Measurements from ENCODE around the gene MEGF9. TPM values are rescaled to one million over a fixed set of nuclear protein-coding genes. Genes with fewer than 3 reads are reported as not detected.

The MEGF9 gene
- total RNA-seq, 2 donors from 2014 or later = 8.3 to 11.6 TPM

GRCh38 chr9:120735415-120736126, 21.3 kb upstream of the MEGF9 start:
- no peak for ATAC-seq
- DNase-seq = no peak
- intact Hi-C loops (cut with DNase I, micrococcal nuclease) = no loop called here

- ATAC-seq (no peak), DNase-seq (no peak)
- intact Hi-C loops (cut with DNase I, micrococcal nuclease) = no loop called here
Observed at GRCh38 chr9:120734607-120735410, 20.5 kb upstream of the MEGF9 start.

DNA sequence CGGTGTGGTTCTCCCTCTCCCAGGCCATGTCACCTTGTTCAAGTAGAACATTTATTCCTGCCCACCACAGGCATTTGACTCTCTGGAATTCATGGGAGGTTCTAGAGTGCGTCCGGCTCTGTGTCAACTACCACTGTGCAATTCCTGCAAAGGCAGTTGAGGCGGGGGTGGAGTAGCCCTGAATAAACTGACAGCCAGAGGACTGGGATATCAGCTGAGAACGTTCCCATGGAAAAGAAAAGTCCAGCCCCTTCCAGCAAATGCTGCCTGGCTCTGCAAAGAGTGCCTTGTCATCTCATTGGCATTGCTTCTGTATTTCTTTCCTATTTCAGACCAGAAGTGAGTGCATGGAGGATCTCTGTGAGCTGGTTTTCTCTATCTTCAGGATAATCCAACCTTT, 18.9 kb upstream of the MEGF9 start:
- no peak for DNase-seq
- ATAC-seq = no peak
- intact Hi-C loops (cut with DNase I, micrococcal nuclease) = no loop called here

DNA sequence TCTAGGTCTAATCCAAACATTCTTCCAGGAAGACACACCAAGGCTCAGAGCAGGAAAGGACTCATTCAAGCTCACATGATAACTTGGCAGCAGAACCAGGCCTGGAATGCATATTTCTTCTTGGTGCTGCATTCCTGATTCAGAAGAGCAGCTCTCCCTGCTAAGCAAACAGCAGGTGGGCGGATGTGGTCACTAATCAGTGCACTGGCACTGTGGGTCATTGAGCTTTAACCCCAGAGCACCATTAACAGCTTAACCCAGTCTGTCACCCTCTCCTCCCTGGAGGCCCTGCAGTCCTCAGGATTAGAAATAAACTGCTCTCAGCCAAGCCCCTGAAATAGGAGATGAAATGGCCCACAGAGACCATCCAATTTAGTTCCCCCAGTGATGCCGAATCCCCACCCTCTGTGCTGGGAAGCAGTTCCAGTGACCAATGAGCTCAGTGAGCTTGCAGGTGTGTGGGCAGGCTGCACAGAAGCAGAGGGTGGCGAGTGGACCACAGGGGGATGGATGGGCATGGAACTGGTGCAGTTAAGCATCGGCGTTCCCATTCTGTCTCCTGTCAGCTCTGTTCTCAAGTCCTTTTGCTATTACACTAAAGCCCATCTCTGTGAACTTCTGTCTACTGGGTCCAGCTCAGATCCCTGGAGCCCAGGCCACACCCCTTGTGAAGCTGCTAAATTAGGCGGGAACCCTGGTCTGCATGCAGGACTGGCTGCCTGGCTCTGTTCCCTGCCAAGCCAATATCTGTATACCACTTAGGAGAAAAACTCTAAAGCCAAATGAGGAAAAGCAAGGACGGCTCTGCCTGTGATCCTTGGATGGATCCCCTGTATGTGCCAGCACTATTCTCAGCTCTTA, 16.6 kb upstream of the MEGF9 start:
- ATAC-seq = peak; percentile 28
- no peak for DNase-seq
- intact Hi-C loops (cut with DNase I, micrococcal nuclease) = no loop called here

- DNase-seq (no peak), ATAC-seq (no peak)
- intact Hi-C loops (cut with DNase I, micrococcal nuclease) = no loop called here
Observed at GRCh38 chr9:120729791-120730241, 15.5 kb upstream of the MEGF9 start.

DNA sequence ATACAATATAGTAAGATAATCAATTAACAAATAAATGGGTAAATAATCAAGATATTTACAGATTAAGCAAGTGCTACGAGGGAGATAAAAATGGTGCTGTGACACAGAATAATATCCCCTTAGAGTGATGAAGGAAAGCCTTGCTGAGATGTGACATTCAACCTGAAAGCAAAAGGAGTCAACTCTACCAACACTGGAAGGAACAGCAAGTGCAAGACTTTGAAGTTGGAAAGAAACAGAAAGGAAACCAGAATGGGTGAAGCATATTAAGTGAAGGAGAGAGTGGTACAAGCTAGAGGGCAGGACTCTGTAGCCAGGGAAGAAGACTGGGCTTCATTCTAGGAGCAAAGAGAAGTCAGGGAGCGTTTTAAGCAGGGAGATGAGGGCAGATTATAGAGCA, 12.2 kb upstream of the MEGF9 start:
- intact Hi-C loops (cut with DNase I, micrococcal nuclease) = no loop called here
- ATAC-seq (no peak), DNase-seq (no peak)

- ATAC-seq = no peak
- no peak for DNase-seq
- intact Hi-C loops (cut with DNase I, micrococcal nuclease) = no loop called here
Observed at GRCh38 chr9:120725907-120726306, 11.6 kb upstream of the MEGF9 start.

DNA sequence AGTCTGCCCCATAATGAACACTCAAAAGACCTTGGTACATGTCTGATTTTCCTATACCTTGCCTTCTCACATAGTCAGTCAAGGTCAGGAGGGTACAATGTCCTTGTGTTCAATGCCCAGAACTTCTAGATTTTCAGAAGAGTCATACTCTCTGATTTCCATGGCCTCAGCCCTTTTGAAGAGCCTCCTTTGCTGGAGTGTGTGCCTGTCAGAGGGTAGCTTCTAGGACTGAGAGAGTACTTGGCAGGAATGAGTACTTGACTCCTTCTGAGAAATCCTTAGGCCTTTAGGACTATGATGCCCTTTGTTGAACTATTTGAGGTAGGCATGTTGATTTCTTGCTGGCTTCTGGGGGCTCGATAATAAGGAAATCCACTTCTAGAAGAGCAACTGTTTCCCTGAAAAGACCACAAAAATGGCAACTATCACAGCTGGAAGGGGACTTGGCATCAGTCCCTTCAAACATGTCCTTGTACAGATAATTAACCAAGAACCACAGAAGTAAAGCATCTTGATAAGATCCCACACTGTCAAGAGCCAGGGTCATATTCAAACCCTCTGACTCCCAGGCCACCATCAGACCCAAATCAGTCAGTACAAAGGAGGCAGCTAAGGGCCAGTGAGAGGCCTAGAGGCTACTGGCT, 10.6 kb upstream of the MEGF9 start:
- DNase-seq (no peak), ATAC-seq (no peak)
- intact Hi-C loops (cut with DNase I, micrococcal nuclease) = no loop called here

DNA sequence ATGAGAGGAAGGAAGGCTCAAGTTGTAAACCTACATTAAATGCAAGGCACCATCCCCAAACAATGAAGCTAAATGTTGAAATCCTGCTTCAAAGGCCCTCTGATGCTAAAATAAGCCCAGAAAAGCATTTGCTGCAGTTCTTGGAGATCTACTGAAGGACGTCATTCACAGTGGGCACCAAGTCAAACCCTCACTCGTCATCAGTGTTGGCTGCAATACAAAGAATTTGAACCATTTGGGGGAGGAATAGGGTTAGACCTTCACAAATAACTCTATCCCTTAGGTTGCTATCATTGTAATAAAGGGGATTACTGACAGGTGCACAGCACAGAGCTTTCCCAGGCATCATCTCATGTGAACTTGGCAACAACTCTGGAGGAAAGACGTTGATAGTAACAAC, 9.3 kb upstream of the MEGF9 start:
- DNase-seq = no peak
- intact Hi-C loops (cut with DNase I, micrococcal nuclease) = no loop called here
- ATAC-seq = no peak

DNA sequence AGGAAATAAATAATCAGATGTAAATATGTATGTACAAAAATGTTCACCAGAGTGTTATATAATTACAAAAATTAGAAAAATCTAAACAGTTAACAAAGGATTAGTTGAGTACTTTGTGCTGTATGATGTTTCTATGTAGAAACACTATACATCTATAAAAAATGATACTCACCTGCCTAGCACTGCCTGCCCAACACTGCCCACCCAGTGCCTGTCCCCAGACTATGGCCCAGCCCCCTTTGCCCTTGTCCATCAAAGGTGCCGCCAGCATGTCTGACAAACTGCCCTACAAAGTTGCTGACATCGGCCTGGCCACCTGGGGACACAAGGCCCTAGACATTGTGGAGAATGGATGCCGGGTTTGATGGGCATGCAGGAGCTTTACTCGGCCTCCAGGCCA, 6.1 kb upstream of the MEGF9 start:
- ATAC-seq (no peak), DNase-seq (no peak)
- intact Hi-C loops (cut with DNase I, micrococcal nuclease) = no loop called here

- DNase-seq (no peak), ATAC-seq (no peak)
- intact Hi-C loops (cut with DNase I, micrococcal nuclease) = no loop called here
Observed at GRCh38 chr9:120718316-120718715, 4.0 kb upstream of the MEGF9 start.

DNA sequence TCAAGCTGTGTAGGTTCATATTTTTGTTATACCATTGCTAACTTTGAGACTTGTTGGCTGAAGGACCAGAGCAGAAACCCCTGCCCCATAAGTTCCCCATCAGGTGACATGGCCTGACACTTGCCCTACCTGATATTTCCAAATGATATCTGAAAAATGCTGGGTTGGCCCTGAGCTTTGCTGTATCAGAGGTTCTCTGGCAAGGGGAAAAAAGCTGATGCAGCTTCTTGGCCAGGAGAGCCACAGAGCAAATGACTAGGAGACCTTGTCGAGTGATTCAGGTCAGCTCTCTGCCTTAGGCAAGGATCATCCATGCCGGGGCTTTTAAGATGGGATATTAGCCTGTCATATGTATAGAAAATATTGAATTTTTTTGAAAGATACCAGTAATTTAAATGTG, 2.9 kb upstream of the MEGF9 start:
- DNase-seq (no peak), ATAC-seq (no peak)
- intact Hi-C loops (cut with DNase I, micrococcal nuclease) = no loop called here

GRCh38 chr9:120716483-120716882, 2.2 kb upstream of the MEGF9 start:
- intact Hi-C loops (cut with DNase I, micrococcal nuclease) = no loop called here
- ATAC-seq (no peak), DNase-seq (no peak)

DNA sequence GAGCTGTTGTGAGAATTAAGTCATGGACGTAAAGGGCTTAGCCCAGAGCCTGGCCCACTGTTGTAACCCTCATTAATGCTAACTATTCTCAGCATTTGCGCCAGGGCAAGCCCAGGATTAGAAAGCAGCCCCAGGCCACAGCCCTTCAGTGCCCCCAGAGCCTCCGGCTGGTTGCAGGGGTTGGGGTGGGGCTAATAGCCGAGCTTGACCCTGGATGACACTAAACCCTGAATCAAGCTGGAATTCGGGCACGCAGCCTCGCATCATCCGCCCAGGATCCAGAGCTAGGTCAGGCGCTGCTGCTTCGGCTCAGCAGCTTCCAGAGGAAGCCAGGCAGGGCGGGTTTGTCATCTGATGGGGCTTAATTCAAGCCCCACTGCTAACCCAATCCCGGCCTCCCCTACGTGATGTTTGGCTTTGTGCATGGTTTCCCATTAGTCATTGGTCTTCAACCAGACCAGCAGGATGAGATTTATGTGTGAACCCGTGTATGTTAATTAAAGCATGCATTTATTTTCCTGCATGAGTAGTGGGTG, 1.2 kb upstream of the MEGF9 start:
- DNase-seq = peak; percentile 44 to 48
- no peak for ATAC-seq
- intact Hi-C loops (cut with DNase I, micrococcal nuclease) = no loop called here

DNA sequence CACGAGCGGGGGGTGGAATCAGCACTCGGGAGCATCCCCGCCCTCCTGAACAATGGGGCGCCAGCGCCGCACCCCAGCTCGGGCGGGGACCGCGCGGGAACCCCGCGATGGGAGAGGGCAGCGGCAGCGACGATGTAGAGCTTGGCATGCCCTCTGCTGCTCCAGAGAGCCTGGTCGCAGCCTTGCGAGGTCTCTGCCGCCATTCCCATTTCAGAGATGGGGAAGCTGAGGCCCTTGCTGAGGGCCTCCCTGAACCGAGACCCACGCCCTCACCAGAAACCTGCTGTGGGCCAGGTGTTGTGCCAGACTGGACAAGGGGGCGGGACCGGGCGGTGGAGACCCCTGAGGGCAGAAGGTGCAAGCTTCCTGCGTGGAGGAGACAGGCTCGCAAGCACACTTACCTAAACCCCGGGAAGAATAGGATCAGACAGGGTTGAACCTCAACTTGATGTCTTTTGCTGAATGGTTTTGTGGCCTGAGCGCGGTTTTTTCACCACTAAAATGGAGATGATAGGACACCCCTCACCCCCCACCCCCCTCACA, 647 bp upstream of the MEGF9 start:
- intact Hi-C loops (cut with DNase I, micrococcal nuclease) = no loop called here
- DNase-seq = peak; percentile 40 to 46
- no peak for ATAC-seq

- ATAC-seq (no peak), DNase-seq (peak; percentile 39 to 43)
- intact Hi-C loops (cut with DNase I, micrococcal nuclease) = no loop called here
Observed at GRCh38 chr9:120713257-120714087, 798 bp downstream of the MEGF9 start.

DNA sequence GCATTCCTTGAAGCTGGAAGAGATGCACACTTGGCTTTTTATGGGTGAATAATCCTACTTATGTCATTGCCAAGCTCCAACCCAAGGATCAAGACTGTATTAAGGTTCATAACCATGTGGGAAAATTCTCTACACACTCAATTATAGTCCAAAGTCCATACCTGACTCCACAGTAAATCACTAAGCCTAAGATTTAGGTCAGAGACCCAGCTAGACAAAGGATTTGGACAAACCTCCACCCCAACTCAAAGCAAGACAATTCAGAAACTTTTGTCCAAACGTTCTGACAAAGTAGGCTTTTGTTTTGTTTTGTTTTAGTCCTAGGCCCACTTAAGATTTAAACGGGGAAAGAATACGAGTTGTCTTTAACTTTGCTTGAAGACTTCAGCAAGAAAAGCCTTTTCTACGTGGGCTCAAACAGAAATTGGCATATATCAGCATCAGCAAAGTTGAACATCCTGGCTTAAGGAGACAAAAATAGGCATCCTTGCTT, 1.7 kb downstream of the MEGF9 start:
- intact Hi-C loops (cut with DNase I, micrococcal nuclease) = no loop called here
- peak; percentile 36 for ATAC-seq
- DNase-seq = no peak
